Uterus (tissue), 4 donors: ENCODE data around the gene MISP. TPM values are rescaled to one million over a fixed set of nuclear protein-coding genes. Genes with fewer than 3 reads are reported as not detected.

Experiments
- DNase-seq, 2 donors: peaks; one replicate each; pipeline ENCODE4 v3.0.0-alpha.2; 2019 to 2020
- H3K27ac ChIP-seq, 2 donors: fragments of 200-600 bp; sonication (generic); 1 replicate in 1 of 2; 2 replicates in 1 of 2; pipeline ENCODE4 v1.5.1; 2016 to 2018
- H3K27me3 ChIP-seq, 2 donors: fragments of 200-600 bp; sonication (generic); one replicate each; pipeline ENCODE4 v1.5.1; 2018 to 2019; ENCODE audit warnings: control low read depth in 1 of 2
- H3K36me3 ChIP-seq, 2 donors: fragments of 200-600 bp; sonication (generic); one replicate each; pipeline ENCODE4 v1.5.1; 2019; ENCODE audit warnings: control low read depth in 1 of 2
- H3K4me1 ChIP-seq, 2 donors: fragments of 200-600 bp; sonication (generic); one replicate each; pipeline ENCODE4 v1.5.1; 2018 to 2019; ENCODE audit warnings: control low read depth in 1 of 2
- H3K4me3 ChIP-seq, 2 donors: fragments of 200-600 bp; sonication (generic); 1 replicate in 1 of 2; 2 replicates in 1 of 2; pipeline ENCODE4 v1.5.1; 2018 to 2019; ENCODE audit warnings: mild to moderate bottlenecking in 1 of 2
- H3K9me3 ChIP-seq, 2 donors: fragments of 200-600 bp; sonication (generic); one replicate each; pipeline ENCODE4 v1.5.1; 2019; ENCODE audit warnings: control low read depth in 1 of 2
- CTCF ChIP-seq, 4 experiments: fragments of 200-600 bp in 2 of 4; fragments of 450-650 bp in 2 of 4; sonication (generic) in 2 of 4; IDR thresholded peaks; one replicate each; pipeline ENCODE4 v1.5.1; 2016 to 2019; ENCODE audit warnings: antibody characterized with exemption in 4 of 4, mild to moderate bottlenecking in 2 of 4, moderate library complexity in 1 of 4
- POLR2A ChIP-seq, 2 donors: fragments of 450-650 bp; IDR thresholded peaks; one replicate each; pipeline ENCODE4 v1.6.1; 2016; ENCODE audit warnings: antibody characterized with exemption in 2 of 2, mild to moderate bottlenecking in 1 of 2, moderate library complexity in 1 of 2
- intact Hi-C: fragments of 100-400 bp; cut with DNase I; formaldehyde crosslinking; loops from one replicate; pipeline ENCODE4 v1.15.1; 2023; ENCODE audit warnings: low total_unique reads
- total RNA-seq, 4 donors: library from RNA; depleted of rRNA in 3 of 4; stranded (reverse); fragments of >200 nt in 3 of 4; gene quantifications; one replicate each; pipeline versions ENCODE4 v1.1.0 to v1.2.4, GENCODE V29; 2014 to 2023
- donor health status: DM: yes; HTN: yes; CAD: no.

Gene MISP
- total RNA-seq, 4 donors from 2014 or later: 0.26 to 5.5 (median 0.39) TPM

- Histone ChIP-seq H3K36me3 (no peaks in the 10 kb centered on the region), H3K27me3 (no peaks in the 10 kb centered on the region), H3K9me3 (no peaks in the 10 kb centered on the region), H3K27ac (no peak overlapping the region), H3K4me1 (peaks cover 18 to 21% of the 10 kb centered on the region in 2 donors), H3K4me3 (no peak overlapping the region)
- no peak for TF ChIP-seq CTCF (IDR thresholded peaks at IDR 0.05)
- TF ChIP-seq POLR2A (IDR thresholded peaks at IDR 0.05): no peak
- DNase-seq: no peak
- intact Hi-C loops: no loop called here
Measured at GRCh38 chr19:805600-806550, 55.0 kb downstream of the MISP start.

GRCh38 chr19:806815-807421 is 56.0 kb downstream of the MISP start:
- no peaks in the 10 kb centered on the region for H3K27me3 ChIP-seq
- DNase-seq: no peak
- peaks cover 7 to 12% of the 10 kb centered on the region in 2 donors for H3K4me1 ChIP-seq
- no peak overlapping the region for H3K4me3 ChIP-seq
- TF ChIP-seq POLR2A (IDR thresholded peaks at IDR 0.05) (no peak), CTCF (IDR thresholded peaks at IDR 0.05) (no peak)
- no peaks in the 10 kb centered on the region for H3K36me3 ChIP-seq
- no peaks in the 10 kb centered on the region for H3K9me3 ChIP-seq
- intact Hi-C loops: no loop called here
- H3K27ac ChIP-seq: no peak overlapping the region

- Histone ChIP-seq H3K36me3 (no peaks in the 10 kb centered on the region), H3K27me3 (no peaks in the 10 kb centered on the region)
- intact Hi-C loops: no loop called here
Measured at GRCh38 chr19:807627-808422, 56.9 kb downstream of the MISP start.

GRCh38 chr19:808423-808775 is 57.5 kb downstream of the MISP start:
- TF ChIP-seq CTCF (IDR thresholded peaks at IDR 0.05) (no peak), POLR2A (IDR thresholded peaks at IDR 0.05) (no peak)
- Histone ChIP-seq H3K9me3 (no peaks in the 10 kb centered on the region), H3K27me3 (no peaks in the 10 kb centered on the region), H3K4me3 (no peak overlapping the region), H3K27ac (no peak overlapping the region), H3K4me1 (no peaks in the 10 kb centered on the region), H3K36me3 (no peaks in the 10 kb centered on the region)
- no peak for DNase-seq
- intact Hi-C loops: no loop called here

More at GRCh38 chr19:807627-808422, 56.9 kb downstream of the MISP start:
- H3K27ac ChIP-seq: no peak overlapping the region
- TF ChIP-seq CTCF (IDR thresholded peaks at IDR 0.05): no peak
- no peak for TF ChIP-seq POLR2A (IDR thresholded peaks at IDR 0.05)
- H3K4me3 ChIP-seq: no peak overlapping the region
- H3K4me1 ChIP-seq: peaks cover 1 to 4% of the 10 kb centered on the region in 2 donors
- H3K9me3 ChIP-seq: no peaks in the 10 kb centered on the region
- no peak for DNase-seq
